GM21576 (cell line): ENCODE results near the gene UGT1A3.
"Not testable (repeated sequence)": the region's sequence is repeated elsewhere in the genome, so short reads cannot be mapped to it uniquely, and the experiment has no call there.

Experiments used
- ATAC-seq: cut with Tn5 transposase; IDR thresholded peaks from one replicate; pipeline ENCODE4 v1.9.1; 2021; ENCODE audit warnings: mild to moderate bottlenecking, moderate library complexity; ENCODE audit not compliant: unreplicated experiment

The UGT1A3 gene

GRCh38 chr2:233728723-233729301 lies at the start of gene UGT1A3:
TSS of gene UGT1A3 (plus strand) at chr2:233729042. CDS start at chr2:233729127, 85 bp downstream.
- ATAC-seq = no peak

GRCh38 chr2:233679196-233679595 lies 49.6 kb upstream of the UGT1A3 start:
- ATAC-seq = no peak

GRCh38 chr2:233680361-233681045 lies 48.3 kb upstream of the UGT1A3 start:
- ATAC-seq = no peak

GRCh38 chr2:233681521-233682099 lies 47.2 kb upstream of the UGT1A3 start, which contains the start of gene UGT1A7:
TSS of gene UGT1A7 (plus strand) at chr2:233681901. CDS start at chr2:233681938, 37 bp downstream.
- no peak for ATAC-seq

GRCh38 chr2:233684640-233685039 lies 44.2 kb upstream of the UGT1A3 start:
- no peak for ATAC-seq

GRCh38 chr2:233686928-233687327 lies 41.9 kb upstream of the UGT1A3 start:
- ATAC-seq = no peak

GRCh38 chr2:233688341-233688740 lies 40.5 kb upstream of the UGT1A3 start:
- no peak for ATAC-seq

GRCh38 chr2:233689031-233689430 lies 39.8 kb upstream of the UGT1A3 start:
- no peak for ATAC-seq

GRCh38 chr2:233689501-233689900 lies 39.3 kb upstream of the UGT1A3 start:
- ATAC-seq = no peak

- ATAC-seq = no peak
Measured at GRCh38 chr2:233690444-233690843, 38.4 kb upstream of the UGT1A3 start.

GRCh38 chr2:233691443-233692433 lies 37.1 kb upstream of the UGT1A3 start:
- ATAC-seq = no peak

- no peak for ATAC-seq
Measured at GRCh38 chr2:233692648-233693047, 36.2 kb upstream of the UGT1A3 start, which contains the start of gene UGT1A6. TSS of gene UGT1A6 (plus strand) at chr2:233692890. CDS start at chr2:233693005, 115 bp downstream.

GRCh38 chr2:233693963-233694362 lies 34.9 kb upstream of the UGT1A3 start:
- no peak for ATAC-seq

GRCh38 chr2:233698740-233699139 lies 30.1 kb upstream of the UGT1A3 start:
- ATAC-seq = no peak

GRCh38 chr2:233699424-233700027 lies 29.3 kb upstream of the UGT1A3 start:
- ATAC-seq = no peak

GRCh38 chr2:233700028-233700635 lies 28.7 kb upstream of the UGT1A3 start:
- ATAC-seq = no peak

GRCh38 chr2:233700842-233701241 lies 28.0 kb upstream of the UGT1A3 start:
- ATAC-seq = not testable (repeated sequence)

- no peak for ATAC-seq
Measured at GRCh38 chr2:233702238-233702637, 26.6 kb upstream of the UGT1A3 start.

GRCh38 chr2:233705911-233706506 lies 22.8 kb upstream of the UGT1A3 start:
- no peak for ATAC-seq

- no peak for ATAC-seq
Measured at GRCh38 chr2:233706720-233707119, 22.1 kb upstream of the UGT1A3 start.
